Right forelimb (tissue), 1 donor: Measurements from ENCODE around the gene SPATC1L.
"Not testable (repeated sequence)": the region's sequence is repeated elsewhere in the genome, so short reads cannot be mapped to it uniquely, and the experiment has no call there.

Source experiments
- DNase-seq: peaks from one replicate; pipeline ENCODE4 v3.0.0-alpha.2; 2018

The SPATC1L gene

DNA sequence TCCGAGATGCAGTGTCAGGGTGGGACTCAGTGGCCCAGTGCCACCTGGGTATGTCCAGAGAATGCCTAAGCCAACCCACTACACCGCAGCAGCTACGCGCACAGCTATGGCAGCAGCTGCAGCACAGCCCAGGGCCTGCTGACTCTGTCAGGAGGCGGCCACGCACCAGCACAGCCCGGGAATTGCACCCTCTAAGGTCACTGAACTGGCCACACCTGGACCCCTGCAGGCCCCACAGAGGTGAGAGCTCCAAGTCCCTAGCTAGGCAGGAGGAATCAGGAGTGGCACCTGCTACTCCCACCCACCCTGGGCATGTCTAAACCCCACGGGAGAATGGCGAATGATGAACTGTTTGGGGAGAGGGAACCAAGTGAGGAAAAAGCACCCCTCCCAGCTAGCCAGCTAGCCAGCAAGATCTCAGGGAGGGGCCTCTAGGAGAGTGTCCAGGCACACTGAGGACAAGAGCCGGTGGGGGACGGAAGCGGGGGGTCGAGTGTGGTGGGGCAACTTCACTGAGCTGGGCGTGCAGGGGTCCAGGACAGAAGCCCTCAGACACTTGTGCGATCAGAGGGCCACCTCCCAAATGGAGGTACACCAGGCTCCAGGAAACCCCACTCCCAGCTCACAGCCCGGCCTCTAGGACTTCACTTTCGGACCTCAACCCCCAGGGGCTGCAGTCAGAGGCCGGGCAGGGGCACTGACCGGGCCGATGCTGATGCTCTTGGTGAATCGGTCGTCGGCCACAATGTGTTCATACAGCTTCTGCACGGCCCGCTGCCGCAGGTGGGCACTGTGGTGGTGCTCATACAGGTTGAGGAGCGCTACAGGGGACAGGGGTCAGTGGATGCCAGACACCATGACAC, 30.4 kb upstream of the SPATC1L start:
- no peak for DNase-seq

DNA sequence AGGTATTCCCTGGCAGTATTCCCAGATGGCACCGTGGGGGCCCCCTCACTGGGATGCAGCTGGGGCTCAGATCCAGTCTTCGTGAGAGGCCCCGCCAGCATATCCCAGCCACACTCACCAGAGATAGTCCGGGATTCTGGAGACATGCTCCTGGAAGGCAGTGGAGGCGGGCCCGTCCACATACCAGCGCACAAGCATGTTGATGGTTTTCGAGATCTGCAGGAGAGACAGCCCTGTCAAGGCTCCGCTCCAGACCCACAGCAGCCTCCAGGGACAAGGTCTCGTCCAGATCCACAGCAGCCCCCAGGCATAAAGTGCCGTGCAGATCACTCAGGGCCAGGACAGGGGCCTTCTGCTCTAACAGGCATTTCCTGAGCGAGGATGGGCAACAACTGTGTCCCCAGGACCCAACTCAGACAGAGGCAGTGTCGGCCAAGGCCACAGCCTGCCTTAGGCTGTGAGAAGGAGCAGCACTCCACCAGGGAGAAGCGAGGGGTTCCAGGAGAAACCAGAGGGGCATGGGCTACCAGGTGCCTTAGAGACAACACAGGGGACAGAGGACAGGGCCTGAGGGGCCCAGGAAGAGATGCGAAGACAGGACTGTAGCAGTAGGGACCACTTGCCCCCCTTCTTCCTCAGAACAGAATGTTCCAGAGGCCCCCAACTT, 29.5 kb upstream of the SPATC1L start:
- no peak for DNase-seq

DNA sequence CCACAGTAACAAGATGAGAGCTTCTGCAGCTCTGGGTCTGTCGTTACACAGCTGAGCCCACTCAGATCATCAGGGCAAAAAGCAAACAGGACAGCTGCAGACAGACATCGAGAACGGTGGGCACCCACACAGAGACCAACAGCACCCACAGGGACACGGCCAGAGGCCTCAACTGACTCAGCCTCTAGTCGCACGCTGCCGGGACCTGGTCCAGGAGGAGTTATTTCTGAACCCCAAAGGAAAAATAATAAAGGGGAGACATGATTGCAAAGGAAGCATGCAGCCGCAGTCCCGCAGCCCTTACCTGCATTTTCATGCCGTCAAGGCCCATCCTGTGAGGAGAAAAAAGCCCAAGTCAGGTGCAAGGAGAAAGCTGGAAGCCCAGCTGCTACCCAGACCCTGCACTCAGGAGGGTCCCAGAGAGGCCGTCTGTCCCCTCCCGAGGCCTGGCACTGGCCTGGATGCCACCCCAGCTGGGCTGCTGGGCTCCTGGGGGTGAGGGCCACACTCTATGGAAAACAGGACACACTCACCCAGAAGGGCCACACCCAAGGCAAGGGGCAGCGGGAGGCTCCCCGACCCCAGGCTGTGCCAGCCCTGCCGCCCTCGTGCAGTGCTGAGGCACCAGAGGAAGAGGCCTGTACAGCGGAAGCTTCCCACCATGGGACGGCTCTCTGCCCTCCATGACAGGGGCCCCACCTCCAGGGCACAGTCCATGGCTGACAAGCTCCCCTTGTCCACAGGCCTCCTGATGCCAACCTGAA, 28.6 kb upstream of the SPATC1L start:
- no peak for DNase-seq

DNA sequence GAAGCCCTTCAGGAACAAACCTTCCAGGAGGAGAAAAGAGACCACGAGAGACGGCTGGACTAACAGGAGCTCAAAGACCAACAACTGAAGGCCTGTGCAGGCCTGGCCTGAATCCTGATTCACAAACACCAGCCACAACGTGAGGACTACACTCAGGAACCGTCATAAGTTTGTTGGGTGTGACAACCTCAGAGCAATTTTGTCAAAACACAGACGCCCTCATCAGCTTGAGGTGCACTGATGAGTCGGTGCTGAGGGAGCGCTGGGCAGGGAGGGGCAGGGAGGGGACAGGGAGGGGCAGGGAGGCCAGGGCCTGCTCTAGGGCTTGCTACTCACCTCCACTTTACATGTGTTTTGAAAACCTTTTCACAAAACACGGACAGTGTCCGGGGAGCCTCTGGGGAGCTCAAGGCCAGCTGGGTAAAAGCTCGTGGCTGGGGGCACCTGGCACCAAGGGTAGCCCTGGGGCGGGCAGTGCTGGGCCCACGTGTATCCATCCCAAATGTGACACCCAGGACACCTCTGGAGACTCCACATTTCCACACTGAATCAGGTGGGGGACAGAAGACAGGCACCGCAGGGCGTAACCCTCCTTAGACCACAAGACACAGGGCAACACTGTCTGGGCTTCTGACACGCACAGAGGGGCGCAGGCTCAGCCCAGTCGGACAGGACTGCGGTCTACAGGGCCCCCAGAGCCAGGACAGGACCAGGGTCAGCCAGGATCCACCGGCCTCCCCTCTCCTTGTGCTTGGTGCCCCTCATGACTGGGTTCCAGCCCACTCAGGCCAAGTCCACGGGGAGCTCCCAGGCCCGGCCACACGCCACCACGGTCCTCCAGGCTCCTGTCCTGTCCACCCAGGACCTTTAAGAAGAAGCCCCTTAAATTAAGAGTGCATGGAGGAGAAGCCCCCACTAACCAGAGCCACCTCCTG, 27.8 kb upstream of the SPATC1L start:
- DNase-seq: no peak

DNA sequence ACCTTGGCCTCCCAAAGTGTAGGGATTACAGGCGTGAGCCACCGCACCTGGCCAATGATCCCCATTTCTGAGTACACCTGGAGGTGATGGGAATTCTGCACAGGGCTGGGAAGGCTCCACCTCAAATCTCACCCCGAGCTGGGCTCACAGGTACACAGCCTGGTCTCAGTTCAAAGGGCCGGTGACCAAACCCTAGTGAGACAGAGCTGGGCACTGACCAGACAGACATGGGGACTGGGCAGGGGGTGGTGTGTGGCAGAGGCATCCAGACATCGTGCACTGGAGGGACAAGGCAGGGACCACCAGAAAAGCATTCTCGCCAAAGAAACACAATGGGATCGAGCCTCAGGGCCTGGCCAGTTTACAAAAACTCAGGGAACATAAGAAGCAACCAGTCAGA, 27.1 kb upstream of the SPATC1L start:
- DNase-seq: no peak

DNA sequence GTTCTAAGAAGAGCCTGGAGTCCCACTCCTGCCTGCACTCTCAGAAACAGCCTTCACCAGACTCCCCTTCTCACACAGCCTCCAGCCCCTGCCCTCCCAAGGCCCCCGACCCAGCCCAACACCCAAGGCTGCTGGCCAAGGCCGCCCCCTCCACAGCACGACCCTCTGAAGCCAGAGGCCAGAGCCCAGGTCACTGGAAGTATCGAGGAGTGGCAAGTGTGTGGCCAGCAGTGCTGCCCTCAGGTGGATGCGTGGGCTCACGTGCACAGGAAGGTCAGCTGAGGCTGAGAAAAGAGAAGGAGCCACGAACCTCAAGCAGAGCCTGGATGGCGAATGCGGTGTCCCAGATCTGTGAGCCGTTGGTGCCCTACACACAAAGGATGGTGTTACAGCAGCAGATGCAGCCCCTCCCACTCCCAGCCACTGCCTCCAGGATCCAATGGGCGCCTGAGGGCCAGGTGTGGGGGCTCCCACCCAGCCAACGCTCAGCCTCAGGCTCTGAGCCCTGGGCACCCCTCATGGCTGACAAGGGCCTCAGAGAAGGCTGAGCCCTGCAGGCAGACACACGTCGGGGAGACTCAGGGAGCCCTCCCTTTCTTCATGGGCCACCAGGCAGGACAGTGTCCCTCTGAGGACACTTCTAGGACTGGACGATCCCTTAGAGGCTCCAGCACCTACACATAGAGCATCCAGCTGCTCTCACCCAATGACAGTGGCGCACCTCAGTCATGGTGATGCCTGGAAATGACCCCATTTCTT, 26.3 kb upstream of the SPATC1L start:
- DNase-seq: no peak

DNA sequence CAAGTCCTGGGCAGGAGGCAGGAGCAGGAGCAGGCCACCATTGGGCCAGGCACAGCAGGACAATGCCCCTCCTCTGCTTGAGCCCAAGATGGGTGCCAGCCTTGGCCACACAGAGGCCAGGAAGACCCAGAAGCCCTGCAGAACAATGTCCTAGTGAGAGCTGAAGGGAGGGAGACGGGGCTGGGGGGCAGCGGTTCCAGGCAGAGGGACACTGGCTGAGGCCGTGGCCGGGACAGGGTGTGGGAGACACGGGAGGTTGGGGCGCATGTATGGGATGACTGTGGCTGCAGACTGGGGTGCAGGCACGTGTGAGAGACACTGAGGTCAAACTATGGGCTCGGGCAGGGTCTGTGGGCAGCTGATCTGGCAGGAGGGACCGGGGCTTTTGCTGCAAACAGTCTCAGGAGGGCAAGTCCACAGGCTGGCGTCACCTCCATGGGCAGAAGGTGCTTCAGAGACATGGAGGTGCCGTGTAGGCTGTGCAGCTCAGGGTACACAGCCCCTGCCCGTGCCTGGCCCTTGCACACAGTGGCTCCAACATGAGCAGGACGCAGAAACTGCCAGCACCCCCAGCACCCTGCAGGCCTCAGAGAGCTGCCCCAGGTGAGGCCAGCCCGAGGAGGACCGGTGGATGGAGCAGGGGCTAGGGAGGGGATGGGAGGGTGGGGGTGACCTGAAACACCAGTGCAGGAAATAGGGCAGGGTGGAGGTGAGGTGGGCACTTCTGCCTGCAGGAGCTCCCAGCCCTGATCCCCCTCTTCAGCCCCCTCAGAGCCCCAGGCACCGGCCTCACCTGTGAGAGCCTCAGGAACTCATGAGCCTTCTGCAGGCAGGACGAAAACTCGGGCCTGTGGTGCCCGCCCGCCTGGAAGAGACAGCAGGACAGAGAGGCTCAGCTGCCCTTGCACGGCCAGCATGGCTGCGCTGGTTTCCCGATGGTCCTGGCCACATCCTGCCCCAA, 24.8 kb upstream of the SPATC1L start:
- DNase-seq: no peak

DNA sequence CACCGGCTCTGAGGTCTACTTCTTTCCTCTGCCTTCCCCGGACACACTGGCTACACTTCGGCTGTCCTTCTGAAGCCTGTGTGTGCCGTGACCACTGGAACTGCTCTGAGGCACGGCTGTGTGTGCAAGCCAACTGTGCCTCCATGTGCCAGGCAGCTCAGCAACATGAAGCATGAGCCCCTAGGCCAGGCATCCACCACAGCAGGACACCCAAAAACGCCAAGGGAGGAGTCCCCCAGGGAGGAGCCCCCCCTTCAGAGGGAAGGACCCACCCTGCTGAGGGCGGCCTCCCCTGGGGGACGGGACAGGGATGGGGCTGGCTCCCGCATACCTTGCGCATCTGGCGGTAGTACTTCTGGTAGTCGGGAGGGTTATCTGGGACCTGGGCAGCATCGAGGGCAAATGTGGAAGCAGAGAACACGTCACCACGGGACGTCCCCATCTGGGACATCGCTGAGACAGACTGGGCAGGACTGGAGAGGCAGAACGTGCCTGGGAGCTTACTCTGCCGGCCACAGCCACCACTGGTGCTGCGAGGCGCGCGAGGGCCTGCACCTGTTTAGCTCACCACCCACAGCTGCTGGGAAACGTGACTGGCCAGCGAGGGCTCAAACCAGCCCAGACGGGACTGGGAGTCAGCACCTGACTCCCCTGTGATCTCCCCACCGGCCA, 23.8 kb upstream of the SPATC1L start:
- DNase-seq: no peak

DNA sequence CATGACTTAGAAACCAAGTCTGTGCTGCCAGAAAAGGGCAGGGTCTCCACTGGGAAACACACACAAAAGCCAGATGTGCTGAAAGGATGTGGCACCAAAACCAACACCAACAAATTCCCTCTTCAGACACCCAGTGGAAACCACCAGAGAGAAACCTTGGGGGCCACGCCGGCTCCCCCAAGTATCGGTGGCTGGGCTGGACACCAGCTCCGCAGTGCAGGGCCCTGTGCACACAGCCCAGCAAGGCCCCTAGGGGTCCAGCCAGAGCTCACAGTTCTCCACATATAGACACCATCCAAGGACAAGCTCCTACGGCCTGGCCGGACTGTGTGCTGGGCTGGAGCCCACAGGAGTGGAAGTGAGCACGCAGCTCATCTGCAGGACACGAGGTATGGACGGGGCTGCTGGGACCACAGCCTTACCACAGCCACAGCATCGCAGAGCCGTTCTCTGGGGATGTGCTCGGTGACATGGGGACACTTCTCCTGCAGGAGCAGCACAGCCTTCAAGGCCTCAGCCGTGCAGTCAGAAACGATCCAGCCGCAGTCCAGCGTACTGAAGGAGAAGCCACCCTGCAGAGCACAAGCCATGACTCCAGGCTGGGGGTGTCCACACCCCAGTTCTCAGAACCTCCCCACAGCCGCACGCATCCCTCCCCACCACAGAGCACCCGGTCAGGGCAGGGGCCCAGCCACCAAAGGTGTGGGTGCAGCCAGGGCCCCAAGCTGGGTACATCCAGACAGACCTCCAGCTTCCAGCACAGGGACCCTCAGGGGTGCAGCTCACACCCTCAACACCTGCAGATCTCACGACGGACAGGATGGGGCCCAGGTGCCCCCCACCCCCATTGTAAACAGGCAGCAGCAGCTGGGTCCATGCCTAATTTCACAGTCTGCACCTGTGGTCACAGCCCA, 23.0 kb upstream of the SPATC1L start:
- no peak for DNase-seq

DNA sequence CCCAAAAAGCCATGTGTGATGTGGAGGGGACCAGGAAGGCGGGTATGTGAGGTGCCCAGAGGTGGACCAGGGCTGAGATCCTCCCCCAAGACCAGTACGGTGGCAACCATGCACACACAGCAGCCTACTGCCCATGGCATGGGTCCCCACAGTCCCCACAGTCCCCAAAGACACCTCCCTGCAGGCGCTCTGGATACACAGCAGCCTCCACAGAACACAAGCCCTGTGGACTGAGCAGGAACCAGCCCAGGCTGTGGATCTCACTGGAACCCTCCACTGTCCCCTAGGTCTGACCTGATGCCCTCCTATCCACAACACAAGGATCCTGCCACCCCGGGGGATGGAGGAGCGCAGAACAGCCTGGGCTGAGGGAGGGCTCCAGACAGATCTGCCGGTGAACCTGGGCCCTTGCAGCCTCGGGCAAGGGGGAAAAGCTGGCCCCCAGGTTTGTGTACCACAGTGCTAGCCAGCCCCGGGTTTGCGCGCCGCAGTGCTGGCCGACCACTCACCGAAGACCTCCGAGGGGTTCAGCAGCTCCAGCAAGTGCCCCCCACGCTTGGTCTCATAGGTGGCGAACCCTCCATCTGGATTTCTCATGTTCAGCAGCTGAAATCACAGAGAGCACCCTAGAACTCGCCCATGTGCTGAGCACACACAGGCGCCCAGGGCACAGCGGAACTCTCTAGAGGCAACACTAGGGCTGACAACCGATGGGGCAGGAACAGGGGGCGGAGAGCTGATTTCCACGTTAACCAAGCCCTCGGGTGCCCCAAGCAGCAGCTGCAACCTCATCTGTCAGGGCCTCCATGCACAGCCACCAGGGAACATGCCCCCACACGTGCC, 22.1 kb upstream of the SPATC1L start:
- DNase-seq: no peak

DNA sequence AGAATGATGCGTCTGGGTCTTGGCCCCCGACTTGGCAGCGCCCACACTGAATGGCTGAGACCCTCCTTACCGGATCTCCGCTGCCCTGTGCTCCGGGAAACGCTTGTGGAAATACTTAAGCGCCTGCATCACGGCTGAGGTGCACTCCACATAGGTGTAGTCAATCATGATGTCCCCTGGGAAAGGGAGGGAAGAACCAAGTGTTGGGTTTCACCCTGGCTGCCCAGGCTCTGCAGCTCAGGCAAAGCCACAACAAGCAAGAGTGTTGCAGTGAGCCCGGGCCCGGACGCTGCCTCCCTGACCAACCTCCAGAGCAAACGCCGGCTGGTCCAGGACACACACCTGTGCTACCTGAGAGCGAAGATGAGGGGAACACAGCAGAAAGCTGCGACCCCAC, 21.5 kb upstream of the SPATC1L start:
- no peak for DNase-seq

DNA sequence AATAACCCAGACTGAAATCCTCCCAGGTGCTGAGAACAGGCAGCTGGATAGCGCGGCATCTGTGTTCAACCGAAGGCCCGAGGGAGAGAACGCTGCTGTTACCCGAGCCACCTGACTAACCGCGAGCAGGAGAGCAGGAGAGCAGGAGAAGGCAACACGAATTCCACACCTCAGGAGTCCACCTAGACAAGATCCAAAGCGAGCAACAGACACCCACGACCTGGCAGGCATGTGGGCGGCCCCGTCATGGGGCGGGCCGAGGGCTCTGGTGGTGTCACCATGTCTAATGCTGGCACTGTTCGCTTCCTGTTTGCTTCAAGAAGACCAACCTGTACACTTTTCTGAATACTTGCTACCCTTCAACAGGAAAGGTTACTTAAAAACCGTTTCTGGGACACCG, 20.9 kb upstream of the SPATC1L start:
- DNase-seq: no peak

DNA sequence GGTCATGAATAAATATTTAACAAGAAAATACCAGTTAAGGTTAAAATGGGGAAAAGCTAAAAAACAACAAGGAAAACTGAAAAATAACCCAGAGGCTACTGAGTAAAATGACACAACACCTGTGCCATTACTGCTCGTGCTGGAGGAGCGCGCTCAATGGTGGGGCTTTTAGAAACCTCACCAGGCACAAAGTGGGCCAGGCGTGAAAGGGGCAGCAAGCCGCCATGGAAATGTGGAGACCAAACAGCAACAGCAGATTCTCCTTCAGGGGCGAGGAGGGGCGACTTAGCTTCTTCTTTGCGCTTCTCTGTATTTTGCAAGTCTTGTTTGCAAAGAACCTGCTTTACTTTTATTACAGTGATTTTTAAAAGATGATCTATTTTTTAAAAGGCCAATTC, 18.9 kb upstream of the SPATC1L start:
- peak; percentile 13 for DNase-seq

DNA sequence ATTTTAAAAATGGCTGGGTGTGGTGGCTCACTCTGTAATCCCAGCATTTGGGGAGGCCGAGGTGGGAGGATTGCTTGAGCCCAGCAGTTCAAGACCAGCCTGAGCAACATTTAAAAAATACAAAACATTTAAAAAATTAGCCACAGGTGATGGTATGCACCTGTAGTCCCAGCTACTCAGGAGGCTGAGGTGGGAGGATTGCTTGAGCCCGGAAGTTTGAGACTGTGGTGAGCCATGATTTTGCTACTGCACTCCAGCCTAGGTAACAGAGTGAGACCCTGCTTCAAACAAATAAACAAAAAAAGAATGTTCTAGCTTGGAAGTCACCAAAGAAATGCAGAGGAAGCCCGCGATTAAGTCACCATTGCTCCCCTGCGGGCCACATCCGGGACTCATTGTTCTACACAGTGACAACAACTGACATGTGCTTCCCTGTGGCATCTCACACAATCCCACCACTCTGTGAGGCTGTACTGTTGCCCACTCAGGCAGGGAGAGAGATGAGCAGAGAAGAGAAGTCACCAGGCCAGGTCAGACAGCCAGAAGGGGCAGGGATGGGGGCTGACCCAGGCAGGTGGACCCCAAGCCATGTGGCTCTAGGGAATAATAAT, 18.4 kb upstream of the SPATC1L start:
- no peak for DNase-seq

DNA sequence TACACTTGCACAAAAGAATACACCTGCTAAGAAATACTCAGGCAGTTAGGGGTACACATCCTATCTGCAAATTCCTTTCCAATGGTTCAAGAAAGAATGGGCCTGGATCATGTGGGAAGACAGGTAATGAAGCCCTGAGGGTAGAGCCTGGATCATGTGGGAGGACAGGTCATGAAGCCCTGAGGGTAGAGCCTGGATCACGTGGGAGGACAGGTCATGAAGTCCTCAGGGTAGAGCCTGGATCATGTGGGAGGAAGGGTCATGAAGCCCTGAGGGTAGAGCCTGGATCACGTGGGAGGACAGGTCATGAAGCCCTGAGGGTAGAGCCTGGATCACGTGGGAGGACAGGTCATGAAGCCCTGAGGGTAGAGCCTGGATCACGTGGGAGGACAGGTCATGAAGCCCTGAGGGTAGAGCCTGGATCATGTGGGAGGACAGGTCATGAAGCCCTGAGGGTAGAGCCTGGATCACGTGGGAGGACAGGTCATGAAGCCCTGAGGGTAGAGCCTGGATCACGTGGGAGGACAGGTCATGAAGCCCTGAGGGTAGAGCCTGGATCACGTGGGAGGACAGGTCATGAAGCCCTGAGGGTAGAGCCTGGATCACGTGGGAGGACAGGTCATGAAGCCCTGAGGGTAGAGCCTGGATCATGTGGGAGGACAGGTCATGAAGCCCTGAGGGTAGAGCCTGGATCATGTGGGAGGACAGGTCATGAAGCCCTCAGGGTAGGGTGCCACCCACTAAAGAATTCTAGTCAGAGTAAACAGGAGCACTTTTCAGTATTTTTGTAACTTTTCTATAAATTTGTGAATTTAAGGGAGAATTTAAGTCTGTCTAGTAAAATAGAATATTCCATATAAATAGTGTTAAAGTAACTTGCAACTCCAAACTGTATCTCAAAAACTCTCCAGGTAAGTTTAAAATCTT, 16.9 kb upstream of the SPATC1L start:
- DNase-seq: not testable (repeated sequence)
